SJSA1 (cell line): ENCODE measurements around the gene YBX2. TPM values are rescaled to one million over a fixed set of nuclear protein-coding genes. Genes with fewer than 3 reads are reported as not detected.
A peak's percentile ranks its signal among the peaks of the same experiment; 100 is the strongest.
"Not testable (repeated sequence)": the region's sequence is repeated elsewhere in the genome, so short reads cannot be mapped to it uniquely, and the experiment has no call there.

Experiments
- DNase-seq, 2 experiments: peaks; one replicate each; pipeline ENCODE4 v3.0.0-alpha.2; 2015 to 2020; ENCODE audit warnings: low spot score in 2 of 2, low read depth in 1 of 2
- H3K27ac ChIP-seq: fragments of 250-450 bp; sonication (Bioruptor Pico); 2 replicates; pipeline ENCODE4 v1.5.1; 2020; ENCODE audit warnings: mild to moderate bottlenecking, moderate library complexity
- H3K27me3 ChIP-seq: fragments of 250-450 bp; sonication (Bioruptor Pico); replicated peaks from 2 replicates; pipeline ENCODE4 v1.5.1; 2020; ENCODE audit warnings: mild to moderate bottlenecking, moderate library complexity
- H3K36me3 ChIP-seq: fragments of 250-450 bp; sonication (Bioruptor Pico); 2 replicates; pipeline ENCODE4 v1.5.1; 2020; ENCODE audit warnings: mild to moderate bottlenecking
- H3K4me1 ChIP-seq: fragments of 250-450 bp; sonication (Bioruptor Pico); replicated peaks from 2 replicates; pipeline ENCODE4 v1.6.1; 2021; ENCODE audit warnings: mild to moderate bottlenecking
- H3K4me3 ChIP-seq: fragments of 250-450 bp; sonication (Bioruptor Pico); 2 replicates; pipeline ENCODE4 v1.5.1; 2020; ENCODE audit warnings: mild to moderate bottlenecking
- H3K9me3 ChIP-seq: fragments of 250-450 bp; sonication (Bioruptor Pico); replicated peaks from 2 replicates; pipeline ENCODE4 v1.5.1; 2020; ENCODE audit warnings: mild to moderate bottlenecking
- total RNA-seq: library from RNA; depleted of rRNA; stranded (reverse); fragments of >200 nt; shearing (Covaris generic); gene quantifications from 2 replicates; pipeline ENCODE4 v1.2.3, GENCODE V29; 2014; rRNA removed

YBX2 gene
- not detected in 2 replicates for total RNA-seq

GRCh38 chr17:7294614-7295153 is at the start of gene YBX2:
Gene YBX2, minus strand, starts transcription at chr17:7294639. Its CDS starts 139 bp downstream, at chr17:7294500.
- no peak within 1 kb of the TSS for H3K27ac ChIP-seq
- no peaks in the 10 kb centered on the region for H3K9me3 ChIP-seq
- peaks cover 19% of the 10 kb centered on the region for H3K4me1 ChIP-seq
- H3K4me3 ChIP-seq, result peak within 1 kb of the TSS; percentile 5; the same call in 1 of the 2 replicates
- no peaks in the 10 kb centered on the region for H3K36me3 ChIP-seq
- H3K27me3 ChIP-seq, result peaks cover 54% of the 10 kb centered on the region
- DNase-seq, result no peak

GRCh38 chr17:7343250-7343649 is 48.8 kb upstream of the YBX2 start:
- Histone ChIP-seq H3K36me3 (no peaks in the 10 kb centered on the region), H3K4me1 (no peaks in the 10 kb centered on the region), H3K27me3 (peaks cover 59% of the 10 kb centered on the region), H3K4me3 (no peak overlapping the region), H3K27ac (no peak overlapping the region), H3K9me3 (no peaks in the 10 kb centered on the region)
- no peak for DNase-seq

- Histone ChIP-seq H3K27me3 (peaks cover 63% of the 10 kb centered on the region), H3K4me1 (no peaks in the 10 kb centered on the region), H3K9me3 (no peaks in the 10 kb centered on the region), H3K27ac (no peak overlapping the region), H3K4me3 (no peak overlapping the region), H3K36me3 (no peaks in the 10 kb centered on the region)
- DNase-seq, result no peak
These were observed 47.4 kb upstream of the YBX2 start for GRCh38 chr17:7341842-7342241.

- Histone ChIP-seq H3K9me3 (no peaks in the 10 kb centered on the region), H3K27ac (no peak overlapping the region), H3K36me3 (no peaks in the 10 kb centered on the region), H3K27me3 (peaks cover 63% of the 10 kb centered on the region), H3K4me3 (no peak overlapping the region), H3K4me1 (no peaks in the 10 kb centered on the region)
- DNase-seq, result no peak
These were observed 45.7 kb upstream of the YBX2 start for GRCh38 chr17:7340179-7340578.

GRCh38 chr17:7337600-7337999 is 43.2 kb upstream of the YBX2 start:
- not testable (repeated sequence) for H3K9me3 ChIP-seq, DNase-seq

GRCh38 chr17:7336240-7337175 is 42.1 kb upstream of the YBX2 start, which contains the start of gene ACAP1:
Gene ACAP1, plus strand, starts transcription at chr17:7336529. Its CDS starts 206 bp downstream, at chr17:7336735.
- Histone ChIP-seq H3K27me3 (peaks cover 33% of the 10 kb centered on the region), H3K9me3 (no peaks in the 10 kb centered on the region), H3K4me1 (no peaks in the 10 kb centered on the region), H3K36me3 (no peaks in the 10 kb centered on the region), H3K27ac (no peak within 1 kb of the TSS), H3K4me3 (no peak within 1 kb of the TSS)
- no peak for DNase-seq

More at GRCh38 chr17:7337600-7337999, 43.2 kb upstream of the YBX2 start:
- not testable (repeated sequence) for H3K4me1 ChIP-seq, H3K4me3 ChIP-seq, H3K36me3 ChIP-seq, H3K27ac ChIP-seq
- H3K27me3 ChIP-seq, result peaks cover 44% of the 10 kb centered on the region

GRCh38 chr17:7335765-7336164 is 41.3 kb upstream of the YBX2 start:
- H3K27ac ChIP-seq, H3K9me3 ChIP-seq, H3K36me3 ChIP-seq, DNase-seq, H3K4me1 ChIP-seq, H3K4me3 ChIP-seq: not testable (repeated sequence)
- peaks cover 26% of the 10 kb centered on the region for H3K27me3 ChIP-seq

GRCh38 chr17:7334938-7335538 is 40.6 kb upstream of the YBX2 start:
- no peaks in the 10 kb centered on the region for H3K9me3 ChIP-seq
- peaks cover 19% of the 10 kb centered on the region for H3K27me3 ChIP-seq
- no peak overlapping the region for H3K27ac ChIP-seq
- no peak overlapping the region for H3K4me3 ChIP-seq
- no peaks in the 10 kb centered on the region for H3K36me3 ChIP-seq
- no peak for DNase-seq
- H3K4me1 ChIP-seq, result peaks cover 5% of the 10 kb centered on the region

GRCh38 chr17:7332600-7333069 is 38.2 kb upstream of the YBX2 start:
- DNase-seq, H3K4me3 ChIP-seq, H3K27me3 ChIP-seq, H3K9me3 ChIP-seq, H3K27ac ChIP-seq, H3K36me3 ChIP-seq: not testable (repeated sequence)
- H3K4me1 ChIP-seq, result peaks cover 14% of the 10 kb centered on the region

- DNase-seq, result no peak
- no peaks in the 10 kb centered on the region for H3K9me3 ChIP-seq
- no peak overlapping the region for H3K27ac ChIP-seq
- no peaks in the 10 kb centered on the region for H3K36me3 ChIP-seq
- H3K4me3 ChIP-seq, result no peak overlapping the region
- H3K27me3 ChIP-seq, result no peaks in the 10 kb centered on the region; the same call in 1 of the 2 replicates
- peaks cover 14% of the 10 kb centered on the region for H3K4me1 ChIP-seq
These were observed 37.7 kb upstream of the YBX2 start for GRCh38 chr17:7332111-7332510.

- Histone ChIP-seq H3K4me1 (peaks cover 14% of the 10 kb centered on the region), H3K4me3 (peak overlapping the region; percentile 52), H3K27ac (no peak overlapping the region), H3K27me3 (no peaks in the 10 kb centered on the region), H3K36me3 (peaks cover 12% of the 10 kb centered on the region), H3K9me3 (no peaks in the 10 kb centered on the region)
- no peak for DNase-seq
These were observed 36.2 kb upstream of the YBX2 start for GRCh38 chr17:7330638-7331015.

- Histone ChIP-seq H3K36me3 (peaks cover 14% of the 10 kb centered on the region), H3K4me1 (peaks cover 14% of the 10 kb centered on the region), H3K27ac (peak overlapping the region; percentile 39; the same call in 1 of the 2 replicates), H3K27me3 (no peaks in the 10 kb centered on the region), H3K9me3 (no peaks in the 10 kb centered on the region), H3K4me3 (peak overlapping the region; percentile 52)
- DNase-seq, result peak in 1 of 2 experiments; percentile 86
These were observed 35.7 kb upstream of the YBX2 start for GRCh38 chr17:7329997-7330637.

- peak overlapping the region; percentile 52 for H3K4me3 ChIP-seq
- peak; percentile 97 to 99 for DNase-seq
- H3K27ac ChIP-seq, result peak overlapping the region; percentile 39
- H3K27me3 ChIP-seq, result no peaks in the 10 kb centered on the region
- H3K9me3 ChIP-seq, result no peaks in the 10 kb centered on the region
- H3K36me3 ChIP-seq, result peaks cover 18% of the 10 kb centered on the region
- peaks cover 14% of the 10 kb centered on the region for H3K4me1 ChIP-seq
These were observed 35.0 kb upstream of the YBX2 start for GRCh38 chr17:7329374-7329996.
